CD4-positive, alpha-beta T cell treated with Interleukin-15 for 1 hour (primary cell): ENCODE results near the gene CHSY1.

ENCODE experiments used
- DNase-seq: peaks from one replicate; pipeline ENCODE4 v3.0.0-alpha.2; 2020

The CHSY1 gene

GRCh38 chr15:101168898-101169494, 82.9 kb downstream of the CHSY1 start:
- no peak for DNase-seq

- DNase-seq = no peak
Observed at GRCh38 chr15:101168463-101168824, 83.4 kb downstream of the CHSY1 start.

- no peak for DNase-seq
Observed at GRCh38 chr15:101167753-101168462, 83.9 kb downstream of the CHSY1 start.

- DNase-seq = no peak
Observed at GRCh38 chr15:101167411-101167752, 84.5 kb downstream of the CHSY1 start.

GRCh38 chr15:101165905-101166471, 85.9 kb downstream of the CHSY1 start:
- no peak for DNase-seq

- DNase-seq = no peak
Observed at GRCh38 chr15:101162701-101163483, 89.0 kb downstream of the CHSY1 start.

- no peak for DNase-seq
Observed at GRCh38 chr15:101161656-101162055, 90.2 kb downstream of the CHSY1 start.

GRCh38 chr15:101159936-101160815, 91.7 kb downstream of the CHSY1 start:
- no peak for DNase-seq

- DNase-seq = no peak
Observed at GRCh38 chr15:101159096-101159935, 92.5 kb downstream of the CHSY1 start.

GRCh38 chr15:101158166-101159095, 93.4 kb downstream of the CHSY1 start:
- no peak for DNase-seq

GRCh38 chr15:101157721-101158120, 94.1 kb downstream of the CHSY1 start:
- no peak for DNase-seq

GRCh38 chr15:101156509-101157159, 95.2 kb downstream of the CHSY1 start:
- DNase-seq = peak; percentile 62

- no peak for DNase-seq
Observed at GRCh38 chr15:101156061-101156460, 95.8 kb downstream of the CHSY1 start.

- DNase-seq = no peak
Observed at GRCh38 chr15:101153801-101154656, 97.8 kb downstream of the CHSY1 start.

GRCh38 chr15:101152914-101153313, 98.9 kb downstream of the CHSY1 start:
- no peak for DNase-seq

- no peak for DNase-seq
Observed at GRCh38 chr15:101151288-101151687, 100.6 kb downstream of the CHSY1 start.

- DNase-seq = no peak
Observed at GRCh38 chr15:101150723-101151040, 101.2 kb downstream of the CHSY1 start.

- DNase-seq = peak; percentile 37
Observed at GRCh38 chr15:101149864-101150722, 101.8 kb downstream of the CHSY1 start.
